Measurements from ENCODE around the gene DCAF11.
A peak's percentile ranks its signal among the peaks of the same experiment; 100 is the strongest.

DCAF11 gene

GRCh38 chr14:24122898-24123297 is 8.3 kb downstream of the DCAF11 start:
- no peak for FAIRE-seq

- no peak for FAIRE-seq
These were observed 9.1 kb downstream of the DCAF11 start for GRCh38 chr14:24123424-24124417.

- no peak for FAIRE-seq
These were observed 12.4 kb downstream of the DCAF11 start for GRCh38 chr14:24126939-24127338.

GRCh38 chr14:24127673-24128072 is 13.1 kb downstream of the DCAF11 start:
- no peak for FAIRE-seq

GRCh38 chr14:24129410-24129998 is 14.9 kb downstream of the DCAF11 start:
- no peak for FAIRE-seq

- FAIRE-seq, result no peak
These were observed 15.8 kb downstream of the DCAF11 start, which contains the start of gene FITM1 for GRCh38 chr14:24130380-24130716. Gene FITM1, plus strand, starts transcription at chr14:24130659. Its CDS starts 905 bp downstream, at chr14:24131564.

GRCh38 chr14:24130717-24131548 is 16.4 kb downstream of the DCAF11 start:
- no peak for FAIRE-seq

GRCh38 chr14:24131549-24131966 is 17.0 kb downstream of the DCAF11 start:
- FAIRE-seq, result no peak

- FAIRE-seq, result no peak
These were observed 17.6 kb downstream of the DCAF11 start for GRCh38 chr14:24132061-24132685.

GRCh38 chr14:24132976-24133375 is 18.4 kb downstream of the DCAF11 start:
- FAIRE-seq, result no peak

- FAIRE-seq, result no peak
These were observed 19.2 kb downstream of the DCAF11 start for GRCh38 chr14:24133735-24134134.

GRCh38 chr14:24135584-24135833 is 20.9 kb downstream of the DCAF11 start:
- FAIRE-seq, result no peak

GRCh38 chr14:24135834-24136683 is 21.5 kb downstream of the DCAF11 start, which contains the start of gene PSME1:
Gene PSME1, plus strand, starts transcription at chr14:24136194. Its CDS starts 69 bp downstream, at chr14:24136263.
- peak; percentile 66 for FAIRE-seq

GRCh38 chr14:24136684-24137528 is 22.3 kb downstream of the DCAF11 start:
- no peak for FAIRE-seq

- FAIRE-seq, result no peak
These were observed 23.2 kb downstream of the DCAF11 start for GRCh38 chr14:24137529-24138395.

- FAIRE-seq, result no peak
These were observed 24.1 kb downstream of the DCAF11 start for GRCh38 chr14:24138396-24139271.

- no peak for FAIRE-seq
These were observed 24.8 kb downstream of the DCAF11 start for GRCh38 chr14:24139272-24139934.

Data from G401.6 (cell line).